GM19193 (cell line): ENCODE results near the gene OAF.

ENCODE experiments used
- POLR2A ChIP-seq: IDR thresholded peaks from 4 replicates; pipeline ENCODE4 v1.6.1; 2011; ENCODE audit not compliant: insufficient read depth, insufficient read length; ENCODE audit errors: extremely low read depth

OAF gene

GRCh38 chr11:120194166-120194565 is 16.7 kb upstream of the OAF start:
- TF ChIP-seq POLR2A = no peak

- TF ChIP-seq POLR2A = no peak
These were observed 15.1 kb upstream of the OAF start for GRCh38 chr11:120195601-120196320.

GRCh38 chr11:120196826-120197225 is 14.0 kb upstream of the OAF start:
- TF ChIP-seq POLR2A = no peak

- no peak for TF ChIP-seq POLR2A
These were observed 13.5 kb upstream of the OAF start for GRCh38 chr11:120197251-120197891.

GRCh38 chr11:120197977-120198376 is 12.9 kb upstream of the OAF start:
- TF ChIP-seq POLR2A = no peak

- no peak for TF ChIP-seq POLR2A
These were observed 12.4 kb upstream of the OAF start for GRCh38 chr11:120198403-120198786.

- TF ChIP-seq POLR2A = no peak
These were observed 11.9 kb upstream of the OAF start for GRCh38 chr11:120198787-120199469.

GRCh38 chr11:120199613-120200012 is 11.2 kb upstream of the OAF start:
- no peak for TF ChIP-seq POLR2A

GRCh38 chr11:120200677-120201076 is 10.2 kb upstream of the OAF start:
- no peak for TF ChIP-seq POLR2A

- TF ChIP-seq POLR2A = no peak
These were observed 9.2 kb upstream of the OAF start for GRCh38 chr11:120201653-120202052.

- no peak for TF ChIP-seq POLR2A
These were observed 7.2 kb upstream of the OAF start for GRCh38 chr11:120203626-120204025.

GRCh38 chr11:120205596-120206161 is 5.2 kb upstream of the OAF start:
- no peak for TF ChIP-seq POLR2A

GRCh38 chr11:120207512-120207911 is 3.3 kb upstream of the OAF start:
- no peak for TF ChIP-seq POLR2A

GRCh38 chr11:120208001-120208441 is 2.8 kb upstream of the OAF start:
- TF ChIP-seq POLR2A = no peak

GRCh38 chr11:120208777-120209176 is 2.1 kb upstream of the OAF start:
- TF ChIP-seq POLR2A = no peak
